GM19351 (cell line): ENCODE data around the gene MYEF2.

ENCODE experiments used
- ATAC-seq: cut with Tn5 transposase; IDR thresholded peaks from one replicate; pipeline ENCODE4 v1.9.1; 2021; ENCODE audit warnings: mild to moderate bottlenecking, moderate library complexity; ENCODE audit not compliant: unreplicated experiment

MYEF2 gene

DNA sequence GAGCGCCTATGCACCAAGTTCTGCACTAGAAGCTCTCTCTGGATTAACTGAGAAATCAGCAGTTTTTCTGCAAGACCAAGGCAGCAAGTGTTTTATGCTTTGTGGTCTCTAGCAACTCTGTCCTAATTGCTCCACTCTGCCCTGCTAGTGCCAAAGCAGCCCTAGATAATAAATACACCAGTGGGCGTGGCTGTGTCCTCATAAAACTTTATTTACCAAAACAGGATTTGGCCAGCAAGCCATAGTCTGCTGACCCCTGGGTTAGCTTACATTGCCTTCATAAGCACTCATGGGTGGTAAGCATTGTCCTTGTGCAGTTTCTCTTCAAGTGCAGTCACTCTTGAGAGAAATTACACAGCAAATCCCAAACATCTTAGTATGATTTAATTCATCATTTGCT, 88.0 kb downstream of the MYEF2 start:
- no peak for ATAC-seq

DNA sequence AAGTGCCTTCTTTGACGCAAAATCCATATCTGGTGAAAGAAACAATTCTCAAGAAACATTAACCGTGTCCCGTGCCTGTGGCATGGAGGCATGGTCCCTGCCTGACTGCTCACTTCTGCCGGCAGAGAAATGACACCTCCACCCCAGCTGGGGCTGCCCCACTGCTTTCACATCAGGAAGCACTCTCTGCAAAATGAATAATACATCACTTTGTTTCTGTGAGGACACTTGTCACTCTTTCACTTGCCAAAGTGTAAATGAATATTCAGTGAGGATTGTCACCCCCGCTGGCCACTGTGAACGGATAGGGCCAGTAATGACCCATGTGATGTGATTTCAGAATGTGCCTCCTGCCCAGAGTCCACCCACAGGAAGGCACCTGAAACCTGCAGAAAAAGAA, 88.4 kb downstream of the MYEF2 start:
- ATAC-seq: peak; percentile 58

DNA sequence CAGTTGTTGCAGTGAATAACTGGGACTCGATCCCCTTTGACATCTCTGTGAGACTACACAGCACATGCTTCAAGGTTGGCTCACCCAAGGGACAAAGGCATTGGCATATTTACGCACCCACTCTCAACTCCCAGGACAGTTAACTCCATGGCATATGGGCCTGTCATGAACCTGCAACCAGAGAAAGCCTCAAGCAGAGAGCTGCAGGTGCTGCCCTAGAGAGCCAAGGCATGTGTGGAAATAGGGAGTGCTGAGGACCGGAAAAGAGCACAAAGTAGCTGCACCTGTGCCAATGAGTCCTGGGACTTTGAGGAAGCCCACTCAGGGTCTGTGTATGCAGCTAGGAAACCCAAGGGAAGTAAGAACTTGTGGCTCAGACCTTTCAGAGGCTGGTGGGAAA, 90.3 kb downstream of the MYEF2 start:
- no peak for ATAC-seq

DNA sequence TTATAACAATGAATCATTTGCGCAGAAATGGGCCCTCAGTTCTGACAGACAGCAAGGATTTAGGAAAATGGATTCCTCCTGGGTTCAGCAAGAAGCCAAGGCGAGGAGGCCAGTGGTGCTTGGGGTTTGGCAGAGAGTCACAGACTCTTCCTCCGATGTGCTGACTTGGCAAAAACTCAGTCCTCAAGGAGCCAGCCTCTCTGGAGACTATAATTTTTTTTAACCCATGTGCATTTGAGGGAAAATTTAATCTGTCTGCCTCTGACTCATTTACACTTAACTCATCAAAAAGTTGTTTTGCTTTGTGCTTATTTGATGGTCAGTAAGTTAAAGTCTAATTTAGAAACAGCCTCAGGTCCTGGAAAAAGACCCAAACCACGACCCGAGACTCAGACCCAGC, 91.5 kb downstream of the MYEF2 start:
- ATAC-seq: no peak

DNA sequence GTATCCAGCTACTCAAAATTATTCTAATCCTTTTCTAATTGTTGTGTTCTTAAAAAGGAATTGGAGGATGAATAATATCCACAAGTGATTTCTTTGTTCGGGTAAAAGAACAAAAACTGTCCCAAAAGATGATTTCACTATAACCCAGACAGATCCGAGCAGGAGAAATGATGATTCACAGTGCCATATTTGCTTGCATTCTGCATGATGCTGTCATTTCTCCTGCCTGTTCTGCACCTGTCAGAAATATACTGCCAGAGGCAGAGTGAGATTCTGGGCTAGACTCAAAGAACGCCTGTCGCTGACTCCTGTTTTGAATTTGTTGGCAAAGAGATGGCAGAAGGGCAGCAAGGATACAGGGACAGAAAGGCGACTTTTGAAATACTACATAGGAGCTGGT, 92.0 kb downstream of the MYEF2 start:
- no peak for ATAC-seq

DNA sequence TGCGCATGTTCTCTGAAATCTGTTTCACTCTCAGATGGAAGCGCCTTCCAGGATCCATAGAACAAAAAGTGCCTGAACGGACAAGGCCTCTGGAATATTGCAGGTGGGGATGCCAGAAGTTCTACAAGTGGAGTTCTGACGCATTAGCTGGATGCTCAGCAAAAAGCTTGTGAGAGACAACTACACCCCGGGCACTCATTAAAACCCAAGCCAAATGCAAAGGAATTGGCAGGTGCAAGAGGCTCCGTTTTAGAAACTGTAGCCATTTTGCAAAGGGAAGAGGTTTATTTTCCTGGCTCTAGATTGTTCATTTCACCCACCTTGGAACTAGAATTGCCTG, 92.5 kb downstream of the MYEF2 start:
- no peak for ATAC-seq

DNA sequence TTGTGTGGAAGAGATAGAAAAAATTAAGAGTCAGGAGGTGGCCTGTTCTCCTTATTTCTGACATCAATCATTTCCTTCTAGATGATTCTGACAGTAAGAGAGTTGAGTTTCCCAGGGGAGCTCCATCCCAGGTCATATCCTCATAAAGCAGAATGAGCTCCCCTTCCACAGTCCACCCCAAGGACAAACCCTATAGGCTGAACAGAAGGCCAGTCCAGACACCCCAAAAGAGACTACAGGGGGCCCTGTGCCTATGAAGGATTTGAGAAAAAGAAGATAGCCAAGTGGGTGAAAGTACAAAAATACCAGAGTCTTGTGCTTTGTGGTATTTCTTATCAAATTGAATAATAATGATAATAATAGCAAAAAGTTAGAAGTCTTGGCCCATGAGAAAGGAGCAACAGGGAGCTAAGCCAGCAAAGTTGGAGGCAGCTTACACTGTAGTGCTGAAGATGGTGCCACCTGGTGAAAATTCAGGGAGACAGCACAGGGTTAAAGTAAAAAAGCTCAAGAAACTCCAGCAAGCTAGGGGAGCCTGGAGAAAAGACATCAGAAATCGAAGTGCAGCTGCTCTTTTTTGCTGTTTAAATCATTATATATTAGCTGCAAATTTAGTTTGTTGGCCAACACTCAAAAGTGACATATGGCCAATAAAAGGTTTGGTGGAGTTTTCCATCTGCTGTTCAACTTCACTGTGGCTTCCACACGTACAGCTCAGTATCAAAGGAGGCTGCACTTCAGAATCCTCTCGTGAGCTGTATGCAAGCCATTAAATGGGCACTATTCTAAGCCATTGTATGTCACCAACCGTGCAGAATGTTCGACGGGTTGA, 93.1 kb downstream of the MYEF2 start:
- peak; percentile 79 for ATAC-seq
